Sigmoid colon (tissue), 7 donors: Measurements from ENCODE around the gene C8G. TPM values are rescaled to one million over a fixed set of nuclear protein-coding genes. Genes with fewer than 3 reads are reported as not detected.

ENCODE experiments used
- DNase-seq: peaks from one replicate; pipeline ENCODE4 v3.0.0-alpha.2; 2019
- H3K27ac ChIP-seq, 4 donors: fragments of 200-600 bp; sonication (generic); one replicate each; pipeline ENCODE4 v1.5.1; 2016 to 2019; ENCODE audit warnings: mild to moderate bottlenecking in 1 of 4
- H3K27me3 ChIP-seq, 3 donors: fragments of 200-600 bp; sonication (generic); one replicate each; pipeline ENCODE4 v1.5.1; 2019; ENCODE audit warnings: mild to moderate bottlenecking in 1 of 3
- H3K36me3 ChIP-seq, 4 donors: fragments of 200-600 bp; sonication (generic); one replicate each; pipeline ENCODE4 v1.5.1; 2016 to 2019
- H3K4me1 ChIP-seq, 4 donors: fragments of 200-600 bp; sonication (generic); one replicate each; pipeline ENCODE4 v1.5.1; 2017 to 2019
- H3K4me3 ChIP-seq, 4 donors: fragments of 200-600 bp; sonication (generic); one replicate each; pipeline ENCODE4 v1.5.1; 2017 to 2019; ENCODE audit warnings: mild to moderate bottlenecking in 2 of 4, moderate library complexity in 1 of 4
- H3K9me3 ChIP-seq, 4 donors: fragments of 200-600 bp in 3 of 4; sonication (generic) in 3 of 4; one replicate each; pipeline versions ENCODE4 v1.5.1 to v1.6.1; 2013 to 2019
- EP300 ChIP-seq, 4 donors: sonication (generic); formaldehyde crosslinking; IDR thresholded peaks; one replicate each; pipeline ENCODE4 v1.6.1; 2017; ENCODE audit warnings: antibody characterized with exemption in 4 of 4
- POLR2A ChIP-seq, 2 donors: fragments of 450-650 bp; IDR thresholded peaks; one replicate each; pipeline ENCODE4 v1.6.1; 2016; ENCODE audit warnings: antibody characterized with exemption in 2 of 2, mild to moderate bottlenecking in 2 of 2, moderate library complexity in 2 of 2
- POLR2AphosphoS5 ChIP-seq, 4 donors: sonication (generic); formaldehyde crosslinking; IDR thresholded peaks; one replicate each; pipeline ENCODE4 v1.6.1; 2017; ENCODE audit warnings: antibody characterized with exemption in 4 of 4
- WGBS, 2 donors: extraction: QIAGEN DNeasy Blood & Tissue Kit; methylation state at CpG; one replicate each; pipeline ENCODE4 v1.1.7; 2013; 5-methylcytosine and 5-hydroxymethylcytosine counted together
- intact Hi-C: fragments of 100-400 bp; cut with DNase I; formaldehyde crosslinking; loops from one replicate; pipeline ENCODE4 v1.15.1; 2023
- polyA plus RNA-seq, 3 donors: library from polyadenylated mRNA; stranded (reverse); fragments of 200-250 nt; gene quantifications; one replicate each; pipeline ENCODE4 v1.2.3, GENCODE V29; 2013
- total RNA-seq, 4 donors: library from RNA; depleted of rRNA; stranded (reverse); fragments of >200 nt; gene quantifications; one replicate each; pipeline ENCODE4 v1.1.0, GENCODE V29; 2016
- TF ChIP-seq, protein P1 (sequence below), 4 experiments: fragments of 450-650 bp in 3 of 4; fragments of 200-600 bp in 1 of 4; IDR thresholded peaks; one replicate each; pipeline ENCODE4 v1.5.1; 2016 to 2019; ENCODE audit warnings: antibody characterized with exemption in 4 of 4, mild to moderate bottlenecking in 3 of 4, moderate library complexity in 2 of 4
- donor health status: healthy with polysubstance abuse.
- donor health status: Bipolar disorder and iron deficiency.
- donor health status: healthy.

Gene C8G
- total and polyA plus RNA-seq, 7 donors, result 4.2 to 11.1 (median 5.4) TPM; not detected in 4

DNA sequence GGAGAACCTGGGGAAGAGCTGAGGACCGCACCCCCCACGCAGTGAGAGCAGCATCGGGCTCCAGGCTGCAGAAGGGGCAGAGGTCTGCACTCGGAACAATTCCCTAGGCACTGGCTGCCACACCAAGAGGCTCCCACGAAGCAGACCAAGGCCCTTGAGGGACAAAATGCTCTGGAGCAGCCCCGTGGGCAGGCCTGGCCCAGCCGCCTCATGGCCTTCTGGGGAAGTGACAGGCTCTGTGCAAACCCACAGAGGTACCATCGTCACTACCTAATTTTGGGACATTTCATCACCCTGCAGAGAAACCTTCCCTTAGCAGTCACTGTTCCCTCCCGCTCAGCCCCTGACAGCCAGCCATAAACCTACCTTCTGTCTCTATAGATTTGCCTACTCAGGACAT lies 16.5 kb upstream of the C8G start:
- Histone ChIP-seq H3K9me3 (no peaks in the 10 kb centered on the region), H3K27me3 (no peaks in the 10 kb centered on the region), H3K4me1 (no peaks in the 10 kb centered on the region), H3K36me3 (peaks cover 0 to 26% (median 8%) of the 10 kb centered on the region in 4 donors), H3K27ac (no peak overlapping the region), H3K4me3 (no peak overlapping the region)
- 84 to 85% methylated on average over 9 of the region's 9 CpGs for WGBS, 2 donors
- intact Hi-C loops, result no loop called here
- no peak for DNase-seq
- TF ChIP-seq EP300 (IDR thresholded peaks at IDR 0.05) (no peak), POLR2AphosphoS5 (IDR thresholded peaks at IDR 0.05) (no peak), POLR2A (IDR thresholded peaks at IDR 0.05) (no peak)
- TF ChIP-seq, protein P1, sequence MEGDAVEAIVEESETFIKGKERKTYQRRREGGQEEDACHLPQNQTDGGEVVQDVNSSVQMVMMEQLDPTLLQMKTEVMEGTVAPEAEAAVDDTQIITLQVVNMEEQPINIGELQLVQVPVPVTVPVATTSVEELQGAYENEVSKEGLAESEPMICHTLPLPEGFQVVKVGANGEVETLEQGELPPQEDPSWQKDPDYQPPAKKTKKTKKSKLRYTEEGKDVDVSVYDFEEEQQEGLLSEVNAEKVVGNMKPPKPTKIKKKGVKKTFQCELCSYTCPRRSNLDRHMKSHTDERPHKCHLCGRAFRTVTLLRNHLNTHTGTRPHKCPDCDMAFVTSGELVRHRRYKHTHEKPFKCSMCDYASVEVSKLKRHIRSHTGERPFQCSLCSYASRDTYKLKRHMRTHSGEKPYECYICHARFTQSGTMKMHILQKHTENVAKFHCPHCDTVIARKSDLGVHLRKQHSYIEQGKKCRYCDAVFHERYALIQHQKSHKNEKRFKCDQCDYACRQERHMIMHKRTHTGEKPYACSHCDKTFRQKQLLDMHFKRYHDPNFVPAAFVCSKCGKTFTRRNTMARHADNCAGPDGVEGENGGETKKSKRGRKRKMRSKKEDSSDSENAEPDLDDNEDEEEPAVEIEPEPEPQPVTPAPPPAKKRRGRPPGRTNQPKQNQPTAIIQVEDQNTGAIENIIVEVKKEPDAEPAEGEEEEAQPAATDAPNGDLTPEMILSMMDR (IDR thresholded peaks at IDR 0.05), result no peak

DNA sequence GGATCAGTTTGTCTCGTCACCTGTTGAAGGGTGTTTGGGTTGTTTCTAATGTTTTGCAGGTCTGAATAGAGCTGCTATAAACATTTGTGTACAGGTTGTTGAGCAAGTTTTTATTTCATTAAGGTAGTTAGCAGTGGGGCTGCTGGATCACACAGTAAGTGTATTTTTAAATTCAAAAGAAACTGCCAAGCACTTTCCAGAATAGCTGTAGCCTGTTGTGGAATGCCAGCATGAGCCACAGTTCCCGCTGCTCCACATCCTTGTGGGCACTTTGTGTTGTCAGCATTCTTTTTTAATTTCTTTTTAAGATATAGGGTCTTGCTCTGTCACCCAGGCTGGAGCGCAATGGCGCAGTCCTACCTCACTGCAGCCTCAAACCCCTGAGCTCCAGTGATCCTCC lies 15.0 kb upstream of the C8G start:
- intact Hi-C loops, result no loop called here
- no peak overlapping the region for H3K4me3 ChIP-seq
- H3K9me3 ChIP-seq, result no peaks in the 10 kb centered on the region
- no peak overlapping the region for H3K27ac ChIP-seq
- TF ChIP-seq EP300 (IDR thresholded peaks at IDR 0.05), result no peak
- TF ChIP-seq POLR2AphosphoS5 (IDR thresholded peaks at IDR 0.05), result no peak
- no peak for TF ChIP-seq POLR2A (IDR thresholded peaks at IDR 0.05)
- TF ChIP-seq, protein P1 (IDR thresholded peaks at IDR 0.05), result no peak
- WGBS, 2 donors, result 95 to 97% methylated on average over 4 of the region's 4 CpGs
- H3K4me1 ChIP-seq, result no peaks in the 10 kb centered on the region
- no peak for DNase-seq
- peaks cover 0 to 14% (median 8%) of the 10 kb centered on the region in 4 donors for H3K36me3 ChIP-seq
- no peaks in the 10 kb centered on the region for H3K27me3 ChIP-seq

DNA sequence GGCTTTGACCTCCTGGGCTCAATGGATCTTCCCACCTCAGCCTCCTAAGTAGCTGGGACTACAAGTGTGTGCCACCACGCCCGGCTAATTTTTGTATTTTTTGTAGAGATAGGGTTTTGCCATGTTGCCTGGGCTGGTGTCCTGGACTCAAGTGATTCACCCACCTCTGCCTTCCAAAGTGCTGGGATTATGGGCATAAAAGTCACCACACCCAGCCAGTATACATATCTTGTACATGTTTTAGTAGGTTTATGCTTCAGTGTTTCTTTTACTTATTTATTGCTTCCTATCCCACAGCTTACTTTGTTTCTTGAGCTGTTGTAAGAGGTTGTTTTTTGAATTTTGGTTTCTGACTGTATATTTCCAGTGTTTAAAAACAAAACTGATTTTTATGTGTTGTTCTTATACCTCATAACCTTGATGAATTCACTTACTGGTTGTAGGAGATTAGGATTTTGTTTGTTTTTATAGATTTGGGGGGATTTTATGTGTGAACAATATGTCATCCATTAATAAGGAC lies 13.4 kb upstream of the C8G start:
- Histone ChIP-seq H3K4me1 (no peaks in the 10 kb centered on the region), H3K27me3 (no peaks in the 10 kb centered on the region), H3K36me3 (peaks cover 0 to under 1% (median 0%) of the 10 kb centered on the region in 4 donors), H3K4me3 (no peak overlapping the region), H3K27ac (no peak overlapping the region), H3K9me3 (no peaks in the 10 kb centered on the region)
- no peak for DNase-seq
- TF ChIP-seq, protein P1 (IDR thresholded peaks at IDR 0.05), result no peak
- no peak for TF ChIP-seq POLR2A (IDR thresholded peaks at IDR 0.05)
- no peak for TF ChIP-seq POLR2AphosphoS5 (IDR thresholded peaks at IDR 0.05)
- no peak for TF ChIP-seq EP300 (IDR thresholded peaks at IDR 0.05)
- intact Hi-C loops, result no loop called here
- WGBS, 2 donors, result 95% methylated on average over 2 of the region's 2 CpGs

DNA sequence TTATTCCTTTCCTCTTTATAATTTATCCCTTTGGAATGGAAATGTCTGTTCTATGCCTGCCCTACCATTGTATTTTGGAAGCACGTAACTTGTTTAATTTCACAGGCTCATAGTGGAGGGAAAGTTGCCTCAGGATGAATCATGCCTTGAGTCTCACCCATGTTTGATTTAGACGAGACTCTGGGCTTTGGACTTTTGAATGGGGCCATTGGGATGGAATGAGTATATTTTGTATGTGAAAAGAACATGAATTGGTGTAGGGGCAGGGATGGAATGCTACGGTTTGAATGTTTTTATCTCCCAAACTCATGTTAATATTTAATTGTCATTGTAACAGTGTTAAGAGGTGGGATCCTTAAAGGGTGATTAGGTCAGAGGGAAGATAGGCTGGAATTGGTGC lies 10.8 kb upstream of the C8G start:
- Histone ChIP-seq H3K27me3 (no peaks in the 10 kb centered on the region), H3K4me1 (no peaks in the 10 kb centered on the region), H3K27ac (no peak overlapping the region), H3K9me3 (no peaks in the 10 kb centered on the region), H3K4me3 (no peak overlapping the region), H3K36me3 (peaks cover 0 to 18% (median 3%) of the 10 kb centered on the region in 4 donors)
- intact Hi-C loops, result no loop called here
- WGBS, 2 donors, result 81 to 90% methylated on average over 3 of the region's 3 CpGs
- TF ChIP-seq POLR2AphosphoS5 (IDR thresholded peaks at IDR 0.05), result no peak
- TF ChIP-seq EP300 (IDR thresholded peaks at IDR 0.05), result no peak
- TF ChIP-seq POLR2A (IDR thresholded peaks at IDR 0.05), result no peak
- TF ChIP-seq, protein P1 (IDR thresholded peaks at IDR 0.05), result no peak
- DNase-seq, result no peak

DNA sequence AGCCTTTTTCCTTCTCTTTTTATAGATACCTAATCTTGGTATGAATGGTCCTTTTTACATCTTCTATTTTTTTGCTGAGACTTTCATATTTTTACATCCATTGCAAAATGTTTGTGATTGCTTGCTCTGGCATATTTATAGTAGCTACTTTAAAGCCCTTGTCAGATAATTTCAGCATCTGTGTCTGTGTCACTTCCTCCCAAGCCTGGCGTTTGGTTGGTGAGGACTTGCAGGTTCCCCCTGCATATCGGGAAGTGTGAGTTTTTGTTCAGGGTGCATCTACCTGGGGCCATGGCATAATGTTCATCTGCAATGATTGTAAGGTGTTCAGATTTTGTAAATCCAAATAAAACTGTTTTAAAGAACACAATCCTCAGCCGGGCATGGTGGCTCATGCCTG lies 9.4 kb upstream of the C8G start:
- Histone ChIP-seq H3K27ac (no peak overlapping the region), H3K4me1 (no peaks in the 10 kb centered on the region), H3K9me3 (no peaks in the 10 kb centered on the region), H3K4me3 (no peak overlapping the region), H3K27me3 (no peaks in the 10 kb centered on the region), H3K36me3 (peaks cover 10 to 31% (median 17%) of the 10 kb centered on the region in 4 donors)
- WGBS, 2 donors, result 84 to 90% methylated on average over 3 of the region's 3 CpGs
- intact Hi-C loops, result no loop called here
- TF ChIP-seq, protein P1 (IDR thresholded peaks at IDR 0.05), result no peak
- DNase-seq, result no peak
